ENCODE data around the gene FAM9C. TPM values are rescaled to one million over a fixed set of nuclear protein-coding genes. Genes with fewer than 3 reads are reported as not detected.

FAM9C gene
- total RNA-seq, 1 experiment from 2014 or later = not detected

DNA sequence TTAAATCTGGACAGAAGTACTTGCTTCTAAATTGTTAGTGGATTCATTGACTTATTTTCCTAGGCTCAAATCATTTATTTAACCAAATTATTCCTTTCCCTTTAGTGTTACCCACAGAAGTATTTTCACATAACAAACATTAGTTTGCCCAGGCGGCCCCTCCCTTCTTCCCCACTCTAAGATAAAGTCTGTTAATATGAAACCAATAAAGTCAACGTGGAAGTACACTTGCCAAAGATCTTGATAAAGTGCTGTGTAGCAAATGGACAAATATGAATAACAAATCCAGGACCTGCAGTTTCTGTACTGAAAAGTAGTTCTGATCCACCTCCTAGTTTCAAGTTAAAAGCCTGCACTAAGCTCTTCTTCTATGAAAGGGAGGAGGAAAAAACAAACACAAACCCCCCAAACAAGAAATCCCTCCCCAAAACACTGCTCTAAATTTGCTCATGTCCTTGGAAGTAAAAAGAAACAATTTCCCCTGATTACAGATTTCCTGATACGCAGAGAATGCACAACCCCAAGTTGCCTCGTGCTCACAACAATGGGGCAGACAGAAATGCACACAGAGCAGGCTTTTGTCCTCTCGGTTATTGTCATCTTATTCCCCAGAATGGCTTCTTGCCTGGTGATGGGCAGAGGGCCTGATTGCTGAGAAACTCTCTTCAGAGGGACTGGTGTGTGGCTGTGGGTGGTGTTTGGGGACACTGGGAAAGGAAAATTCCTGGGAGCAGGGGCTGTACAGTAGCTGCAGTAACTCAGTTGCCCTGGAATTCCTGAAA is 46.3 kb downstream of the FAM9C start:
- H3K27me3 ChIP-seq (ENCODE audit: insufficient read depth, low read length) = no peaks in the 10 kb centered on the region
- no peaks in the 10 kb centered on the region for H3K4me1 ChIP-seq (ENCODE audit: control insufficient read depth in 1 of 2, insufficient read depth in 2 of 2, low read length in 2 of 2)
- TF ChIP-seq CBX3 (IDR thresholded peaks at IDR 0.05; ENCODE audit: low read depth) (no peak), EZH2 (IDR thresholded peaks at IDR 0.05) (no peak)
- TF ChIP-seq, protein P1, sequence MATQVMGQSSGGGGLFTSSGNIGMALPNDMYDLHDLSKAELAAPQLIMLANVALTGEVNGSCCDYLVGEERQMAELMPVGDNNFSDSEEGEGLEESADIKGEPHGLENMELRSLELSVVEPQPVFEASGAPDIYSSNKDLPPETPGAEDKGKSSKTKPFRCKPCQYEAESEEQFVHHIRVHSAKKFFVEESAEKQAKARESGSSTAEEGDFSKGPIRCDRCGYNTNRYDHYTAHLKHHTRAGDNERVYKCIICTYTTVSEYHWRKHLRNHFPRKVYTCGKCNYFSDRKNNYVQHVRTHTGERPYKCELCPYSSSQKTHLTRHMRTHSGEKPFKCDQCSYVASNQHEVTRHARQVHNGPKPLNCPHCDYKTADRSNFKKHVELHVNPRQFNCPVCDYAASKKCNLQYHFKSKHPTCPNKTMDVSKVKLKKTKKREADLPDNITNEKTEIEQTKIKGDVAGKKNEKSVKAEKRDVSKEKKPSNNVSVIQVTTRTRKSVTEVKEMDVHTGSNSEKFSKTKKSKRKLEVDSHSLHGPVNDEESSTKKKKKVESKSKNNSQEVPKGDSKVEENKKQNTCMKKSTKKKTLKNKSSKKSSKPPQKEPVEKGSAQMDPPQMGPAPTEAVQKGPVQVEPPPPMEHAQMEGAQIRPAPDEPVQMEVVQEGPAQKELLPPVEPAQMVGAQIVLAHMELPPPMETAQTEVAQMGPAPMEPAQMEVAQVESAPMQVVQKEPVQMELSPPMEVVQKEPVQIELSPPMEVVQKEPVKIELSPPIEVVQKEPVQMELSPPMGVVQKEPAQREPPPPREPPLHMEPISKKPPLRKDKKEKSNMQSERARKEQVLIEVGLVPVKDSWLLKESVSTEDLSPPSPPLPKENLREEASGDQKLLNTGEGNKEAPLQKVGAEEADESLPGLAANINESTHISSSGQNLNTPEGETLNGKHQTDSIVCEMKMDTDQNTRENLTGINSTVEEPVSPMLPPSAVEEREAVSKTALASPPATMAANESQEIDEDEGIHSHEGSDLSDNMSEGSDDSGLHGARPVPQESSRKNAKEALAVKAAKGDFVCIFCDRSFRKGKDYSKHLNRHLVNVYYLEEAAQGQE (IDR thresholded peaks at IDR 0.05; ENCODE audit: low read depth) = no peak
- TF ChIP-seq, protein P2, sequence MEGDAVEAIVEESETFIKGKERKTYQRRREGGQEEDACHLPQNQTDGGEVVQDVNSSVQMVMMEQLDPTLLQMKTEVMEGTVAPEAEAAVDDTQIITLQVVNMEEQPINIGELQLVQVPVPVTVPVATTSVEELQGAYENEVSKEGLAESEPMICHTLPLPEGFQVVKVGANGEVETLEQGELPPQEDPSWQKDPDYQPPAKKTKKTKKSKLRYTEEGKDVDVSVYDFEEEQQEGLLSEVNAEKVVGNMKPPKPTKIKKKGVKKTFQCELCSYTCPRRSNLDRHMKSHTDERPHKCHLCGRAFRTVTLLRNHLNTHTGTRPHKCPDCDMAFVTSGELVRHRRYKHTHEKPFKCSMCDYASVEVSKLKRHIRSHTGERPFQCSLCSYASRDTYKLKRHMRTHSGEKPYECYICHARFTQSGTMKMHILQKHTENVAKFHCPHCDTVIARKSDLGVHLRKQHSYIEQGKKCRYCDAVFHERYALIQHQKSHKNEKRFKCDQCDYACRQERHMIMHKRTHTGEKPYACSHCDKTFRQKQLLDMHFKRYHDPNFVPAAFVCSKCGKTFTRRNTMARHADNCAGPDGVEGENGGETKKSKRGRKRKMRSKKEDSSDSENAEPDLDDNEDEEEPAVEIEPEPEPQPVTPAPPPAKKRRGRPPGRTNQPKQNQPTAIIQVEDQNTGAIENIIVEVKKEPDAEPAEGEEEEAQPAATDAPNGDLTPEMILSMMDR (IDR thresholded peaks at IDR 0.05 in 2 of 3, conservative IDR thresholded peaks at IDR 0.05 in 1 of 3; ENCODE audit: borderline replicate concordance in 1 of 3, insufficient read depth in 1 of 3, low read depth in 2 of 3, low read length in 2 of 3) = no peak
- TF ChIP-seq, protein P3, sequence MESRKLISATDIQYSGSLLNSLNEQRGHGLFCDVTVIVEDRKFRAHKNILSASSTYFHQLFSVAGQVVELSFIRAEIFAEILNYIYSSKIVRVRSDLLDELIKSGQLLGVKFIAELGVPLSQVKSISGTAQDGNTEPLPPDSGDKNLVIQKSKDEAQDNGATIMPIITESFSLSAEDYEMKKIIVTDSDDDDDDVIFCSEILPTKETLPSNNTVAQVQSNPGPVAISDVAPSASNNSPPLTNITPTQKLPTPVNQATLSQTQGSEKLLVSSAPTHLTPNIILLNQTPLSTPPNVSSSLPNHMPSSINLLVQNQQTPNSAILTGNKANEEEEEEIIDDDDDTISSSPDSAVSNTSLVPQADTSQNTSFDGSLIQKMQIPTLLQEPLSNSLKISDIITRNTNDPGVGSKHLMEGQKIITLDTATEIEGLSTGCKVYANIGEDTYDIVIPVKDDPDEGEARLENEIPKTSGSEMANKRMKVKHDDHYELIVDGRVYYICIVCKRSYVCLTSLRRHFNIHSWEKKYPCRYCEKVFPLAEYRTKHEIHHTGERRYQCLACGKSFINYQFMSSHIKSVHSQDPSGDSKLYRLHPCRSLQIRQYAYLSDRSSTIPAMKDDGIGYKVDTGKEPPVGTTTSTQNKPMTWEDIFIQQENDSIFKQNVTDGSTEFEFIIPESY (IDR thresholded peaks at IDR 0.05; ENCODE audit: extremely low read depth, insufficient replicate concordance, low read length) = no peak
- no TSS peak for BruUV-seq (replicated peaks)
- no peak overlapping the region for H3K9ac ChIP-seq (ENCODE audit: low read length)
- DNase-seq (ENCODE audit: low read depth, low spot score) = no peak
- no peak overlapping the region for H3K27ac ChIP-seq (ENCODE audit: low read depth, low read length)
- no peaks in the 10 kb centered on the region for H3K9me2 ChIP-seq (ENCODE audit: insufficient read depth)
- no peak for ATAC-seq
- POLR2A ChIA-PET = no interaction called here
- no peaks in the 10 kb centered on the region for H3K9me3 ChIP-seq (ENCODE audit: control insufficient read depth in 1 of 2, insufficient read depth in 1 of 2, low read depth in 1 of 2, low read length in 2 of 2)
- H3K4me2 ChIP-seq (ENCODE audit: low read length) = no peak overlapping the region
- CTCF ChIA-PET = no interaction called here
- H3K79me2 ChIP-seq (ENCODE audit: insufficient read depth, low read length) = no peaks in the 10 kb centered on the region
- intact Hi-C loops (cut with micrococcal nuclease) = no loop called here
- no peaks in the 10 kb centered on the region for H4K20me1 ChIP-seq (ENCODE audit: insufficient read depth)
- H3K4me3 ChIP-seq (replicated peaks in 1 of 2; ENCODE audit: low read depth in 1 of 2, low read length in 2 of 2) = no peak overlapping the region
- no peak overlapping the region for H2AFZ ChIP-seq (ENCODE audit: low read depth, low read length, poor library complexity, severe bottlenecking)
- RAD21 ChIA-PET (ENCODE audit: low non-redundant PET in 1 of 2, low total read pairs in 2 of 2, uncharacterized antibody in 2 of 2, unreplicated experiment in 2 of 2) = no interaction called here
- H3K36me3 ChIP-seq (ENCODE audit: control insufficient read depth in 1 of 2, insufficient read depth in 2 of 2, low read length in 2 of 2) = no peaks in the 10 kb centered on the region
